Kidney (tissue), 14 donors: Measurements from ENCODE around the gene RAB3C. TPM values are rescaled to one million over a fixed set of nuclear protein-coding genes. Genes with fewer than 3 reads are reported as not detected.

Experiments
- DNase-seq, 5 donors: peaks; one replicate each; pipeline ENCODE4 v3.0.0-alpha.2; 2013 to 2020
- FAIRE-seq: peaks from 2 replicates; lab custom pipeline; 2012; peaks lifted over from hg19 to GRCh38; lab: Jason Lieb, UNC
- H3K27ac ChIP-seq, 2 donors: one replicate each; pipeline ENCODE4 v1.7.0; 2013; ENCODE audit warnings: low read depth in 2 of 2, low read length in 2 of 2, inconsistent platforms in 1 of 2
- H3K27me3 ChIP-seq: one replicate; pipeline ENCODE4 v1.7.1; 2013; ENCODE audit warnings: low read length, inconsistent platforms; ENCODE audit not compliant: control insufficient read depth, insufficient read depth
- H3K36me3 ChIP-seq, 3 donors: one replicate each; pipeline versions ENCODE4 v1.7.0 to v1.7.1; 2013; ENCODE audit warnings: low read length in 3 of 3, control low read depth in 1 of 3, inconsistent platforms in 1 of 3; ENCODE audit not compliant: insufficient read depth in 3 of 3, control insufficient read depth in 2 of 3
- H3K4me1 ChIP-seq, 3 donors: one replicate each; pipeline versions ENCODE4 v1.7.0 to v1.7.1; 2013; ENCODE audit warnings: low read length in 3 of 3, inconsistent platforms in 1 of 3, low read depth in 1 of 3; ENCODE audit not compliant: control insufficient read depth in 2 of 3, insufficient read depth in 2 of 3
- H3K4me3 ChIP-seq, 3 donors: one replicate each; pipeline versions ENCODE4 v1.7.0 to v1.8.1; 2013; ENCODE audit warnings: low read length in 3 of 3, control low read depth in 1 of 3, inconsistent platforms in 1 of 3
- H3K9ac ChIP-seq, 3 donors: one replicate each; pipeline versions ENCODE4 v1.7.0 to v1.7.1; 2013; ENCODE audit warnings: low read length in 3 of 3, control low read depth in 1 of 3, inconsistent platforms in 1 of 3
- H3K9me3 ChIP-seq, 3 donors: one replicate each; pipeline versions ENCODE4 v1.7.0 to v1.7.1; 2013; ENCODE audit warnings: low read length in 3 of 3, control low read depth in 1 of 3, inconsistent platforms in 1 of 3; ENCODE audit not compliant: control insufficient read depth in 2 of 3, insufficient read depth in 1 of 3
- intact Hi-C: fragments of 100-400 bp; cut with DNase I; formaldehyde crosslinking; loops from one replicate; pipeline ENCODE4 v1.11.1; 2022
- polyA plus RNA-seq: library from polyadenylated mRNA; stranded (reverse); fragments of 350-450 nt; fragmentation: Illumina TruSeq; extraction: RNeasy Lipid Tissue Mini Kit (QIAGEN cat#74804); gene quantifications from one replicate; pipeline ENCODE4 v1.2.3, GENCODE V29; 2014; ENCODE audit warnings: low read depth, low replicate concordance; ENCODE audit not compliant: insufficient read depth
- total RNA-seq: library from RNA; stranded (reverse); fragmentation: NEBNext Ultra II Directional; extraction: Animal tissue kit (Norgen Biotek cat#: 25700); gene quantifications from one replicate; pipeline ENCODE4 v1.2.1, GENCODE V29; 2021
- TF ChIP-seq, protein P1 (sequence below): IDR thresholded peaks from 3 replicates; pipeline ENCODE4 v1.5.1; 2012; ENCODE audit warnings: mild to moderate bottlenecking, moderate library complexity, borderline replicate concordance; ENCODE audit not compliant: insufficient read depth; ENCODE audit errors: extremely low read depth
- donor health status: control.
- donor health status: control.
- donor health status: control.
- donor health status: control.
- donor health status: control.
- donor health status: DM: yes; HTN: yes; CAD: no.
- donor health status: Normal renal cell carcinoma (clear cell type).

The RAB3C gene
- total and polyA plus RNA-seq, 2 donors from 2014 or later: 3.7 TPM; not detected in 1

DNA sequence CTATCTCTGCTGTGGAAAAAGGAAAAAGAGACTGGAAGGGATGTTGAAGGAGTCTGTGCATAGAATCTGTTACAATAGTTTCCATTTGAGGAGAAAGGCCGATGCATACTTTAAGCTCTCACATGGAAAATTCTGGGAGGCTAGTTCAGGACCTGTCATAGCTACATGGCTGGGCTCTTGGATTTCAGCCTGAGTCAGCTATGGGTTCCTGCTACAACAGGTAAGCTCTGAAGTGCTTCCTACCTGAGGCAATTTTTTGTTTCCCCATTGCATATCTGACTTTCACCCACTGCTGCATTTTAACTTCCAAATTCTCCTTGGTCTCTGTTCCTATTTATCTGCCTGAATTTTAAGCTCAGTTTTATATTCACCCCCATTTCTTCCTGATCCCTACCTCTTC is 310.7 kb downstream of the RAB3C start:
- intact Hi-C loops: loop anchor here (10.0 kb wide), 1 partner anchor 281 kb away; no protein-coding TSS in a partner anchor
- FAIRE-seq (no peak), DNase-seq (no peak)
- Histone ChIP-seq H3K9me3 (no peaks in the 10 kb centered on the region), H3K27me3 (no peaks in the 10 kb centered on the region), H3K4me3 (no peak overlapping the region), H3K36me3 (no peaks in the 10 kb centered on the region), H3K9ac (no peak overlapping the region), H3K27ac (no peak overlapping the region), H3K4me1 (no peaks in the 10 kb centered on the region)
- TF ChIP-seq, protein P1, sequence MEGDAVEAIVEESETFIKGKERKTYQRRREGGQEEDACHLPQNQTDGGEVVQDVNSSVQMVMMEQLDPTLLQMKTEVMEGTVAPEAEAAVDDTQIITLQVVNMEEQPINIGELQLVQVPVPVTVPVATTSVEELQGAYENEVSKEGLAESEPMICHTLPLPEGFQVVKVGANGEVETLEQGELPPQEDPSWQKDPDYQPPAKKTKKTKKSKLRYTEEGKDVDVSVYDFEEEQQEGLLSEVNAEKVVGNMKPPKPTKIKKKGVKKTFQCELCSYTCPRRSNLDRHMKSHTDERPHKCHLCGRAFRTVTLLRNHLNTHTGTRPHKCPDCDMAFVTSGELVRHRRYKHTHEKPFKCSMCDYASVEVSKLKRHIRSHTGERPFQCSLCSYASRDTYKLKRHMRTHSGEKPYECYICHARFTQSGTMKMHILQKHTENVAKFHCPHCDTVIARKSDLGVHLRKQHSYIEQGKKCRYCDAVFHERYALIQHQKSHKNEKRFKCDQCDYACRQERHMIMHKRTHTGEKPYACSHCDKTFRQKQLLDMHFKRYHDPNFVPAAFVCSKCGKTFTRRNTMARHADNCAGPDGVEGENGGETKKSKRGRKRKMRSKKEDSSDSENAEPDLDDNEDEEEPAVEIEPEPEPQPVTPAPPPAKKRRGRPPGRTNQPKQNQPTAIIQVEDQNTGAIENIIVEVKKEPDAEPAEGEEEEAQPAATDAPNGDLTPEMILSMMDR: no peak

DNA sequence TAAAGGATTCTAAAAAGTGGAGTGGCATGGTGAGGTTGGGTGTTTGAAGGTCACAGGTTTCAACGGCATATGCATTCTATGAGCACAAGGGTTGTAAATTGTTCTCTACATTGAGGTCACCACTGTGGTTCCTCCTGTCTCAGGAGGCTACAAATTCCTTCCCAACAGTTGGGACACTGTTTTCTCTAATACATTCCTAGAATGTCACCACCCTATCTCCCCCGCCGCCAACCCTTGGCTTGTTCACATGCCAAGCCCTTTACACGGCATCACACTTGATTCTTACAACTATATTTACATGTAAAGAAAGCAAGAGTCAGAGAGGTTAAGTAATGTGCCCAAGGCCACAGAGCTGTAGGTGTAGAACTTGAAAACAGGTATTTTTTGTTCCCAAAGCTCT is 315.1 kb downstream of the RAB3C start:
- DNase-seq: no peak
- intact Hi-C loops: loop anchor here (10.0 kb wide), 1 partner anchor 277 kb away; no protein-coding TSS in a partner anchor
- no peak for FAIRE-seq

DNA sequence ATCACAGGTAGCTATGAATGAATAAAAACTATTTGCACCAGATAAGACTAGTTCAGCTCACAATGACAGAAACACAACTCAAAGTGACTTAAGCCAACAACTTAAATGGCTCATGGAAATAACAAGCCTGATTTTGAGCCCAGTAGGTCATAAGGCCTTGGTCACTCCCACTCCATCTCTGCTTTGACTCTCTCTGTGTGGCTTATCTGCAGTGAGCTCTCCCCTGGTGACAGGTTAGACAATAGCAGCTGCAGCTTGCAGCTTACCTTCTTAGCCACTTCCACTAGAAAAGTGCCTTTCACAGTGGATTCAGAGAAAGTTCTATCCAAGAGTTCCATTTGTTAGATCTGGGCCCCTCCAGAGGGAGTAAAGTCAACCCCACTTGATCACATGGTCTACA is 315.7 kb downstream of the RAB3C start:
- no peak for DNase-seq
- Histone ChIP-seq H3K9me3 (no peaks in the 10 kb centered on the region), H3K27me3 (no peaks in the 10 kb centered on the region), H3K4me1 (no peaks in the 10 kb centered on the region), H3K27ac (no peak overlapping the region), H3K4me3 (no peak overlapping the region), H3K36me3 (no peaks in the 10 kb centered on the region), H3K9ac (no peak overlapping the region)
- FAIRE-seq: no peak
- intact Hi-C loops: loop anchor here (10.0 kb wide), 1 partner anchor 276 kb away; no protein-coding TSS in a partner anchor
- TF ChIP-seq, protein P1: no peak

More for the DNA sequence above, 315.1 kb downstream of the RAB3C start:
- no peak overlapping the region for H3K9ac ChIP-seq
- TF ChIP-seq, protein P1: no peak
- no peaks in the 10 kb centered on the region for H3K36me3 ChIP-seq
- H3K27ac ChIP-seq: no peak overlapping the region
- no peaks in the 10 kb centered on the region for H3K27me3 ChIP-seq
- H3K4me1 ChIP-seq: no peaks in the 10 kb centered on the region
- no peaks in the 10 kb centered on the region for H3K9me3 ChIP-seq
- H3K4me3 ChIP-seq: no peak overlapping the region

DNA sequence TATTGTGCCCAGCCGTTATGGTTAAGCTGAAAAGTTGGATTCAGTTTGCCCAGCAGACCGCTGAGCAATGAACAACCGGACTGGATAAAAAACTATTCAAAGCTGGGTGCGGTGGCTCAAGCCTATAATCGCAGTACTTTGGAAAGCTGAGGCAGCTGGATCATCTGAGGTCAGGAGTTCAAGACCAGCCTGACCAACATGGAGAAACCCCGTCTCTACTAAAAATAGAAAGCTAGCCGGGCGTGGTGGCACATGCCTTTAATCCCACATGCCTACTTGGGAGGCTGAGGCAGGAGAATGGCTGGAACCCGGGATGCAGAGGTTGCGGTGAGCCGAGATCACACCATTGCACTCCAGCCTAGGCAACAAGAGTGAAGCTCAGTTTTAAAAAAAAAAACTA is 318.4 kb downstream of the RAB3C start:
- Histone ChIP-seq H3K4me1 (no peaks in the 10 kb centered on the region), H3K4me3 (no peak overlapping the region), H3K9ac (no peak overlapping the region), H3K27me3 (no peaks in the 10 kb centered on the region), H3K9me3 (no peaks in the 10 kb centered on the region), H3K36me3 (no peaks in the 10 kb centered on the region), H3K27ac (no peak overlapping the region)
- intact Hi-C loops: no loop called here
- FAIRE-seq: no peak
- TF ChIP-seq, protein P1: no peak
- DNase-seq: no peak
